Stromal cell of bone marrow (primary cell): Measurements from ENCODE around the gene CCRL2.

ENCODE experiments used
- DNase-seq: peaks from one replicate; pipeline ENCODE4 v3.0.0-alpha.2; 2012; ENCODE audit warnings: low read depth

Gene CCRL2, protein sequence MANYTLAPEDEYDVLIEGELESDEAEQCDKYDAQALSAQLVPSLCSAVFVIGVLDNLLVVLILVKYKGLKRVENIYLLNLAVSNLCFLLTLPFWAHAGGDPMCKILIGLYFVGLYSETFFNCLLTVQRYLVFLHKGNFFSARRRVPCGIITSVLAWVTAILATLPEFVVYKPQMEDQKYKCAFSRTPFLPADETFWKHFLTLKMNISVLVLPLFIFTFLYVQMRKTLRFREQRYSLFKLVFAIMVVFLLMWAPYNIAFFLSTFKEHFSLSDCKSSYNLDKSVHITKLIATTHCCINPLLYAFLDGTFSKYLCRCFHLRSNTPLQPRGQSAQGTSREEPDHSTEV

DNA sequence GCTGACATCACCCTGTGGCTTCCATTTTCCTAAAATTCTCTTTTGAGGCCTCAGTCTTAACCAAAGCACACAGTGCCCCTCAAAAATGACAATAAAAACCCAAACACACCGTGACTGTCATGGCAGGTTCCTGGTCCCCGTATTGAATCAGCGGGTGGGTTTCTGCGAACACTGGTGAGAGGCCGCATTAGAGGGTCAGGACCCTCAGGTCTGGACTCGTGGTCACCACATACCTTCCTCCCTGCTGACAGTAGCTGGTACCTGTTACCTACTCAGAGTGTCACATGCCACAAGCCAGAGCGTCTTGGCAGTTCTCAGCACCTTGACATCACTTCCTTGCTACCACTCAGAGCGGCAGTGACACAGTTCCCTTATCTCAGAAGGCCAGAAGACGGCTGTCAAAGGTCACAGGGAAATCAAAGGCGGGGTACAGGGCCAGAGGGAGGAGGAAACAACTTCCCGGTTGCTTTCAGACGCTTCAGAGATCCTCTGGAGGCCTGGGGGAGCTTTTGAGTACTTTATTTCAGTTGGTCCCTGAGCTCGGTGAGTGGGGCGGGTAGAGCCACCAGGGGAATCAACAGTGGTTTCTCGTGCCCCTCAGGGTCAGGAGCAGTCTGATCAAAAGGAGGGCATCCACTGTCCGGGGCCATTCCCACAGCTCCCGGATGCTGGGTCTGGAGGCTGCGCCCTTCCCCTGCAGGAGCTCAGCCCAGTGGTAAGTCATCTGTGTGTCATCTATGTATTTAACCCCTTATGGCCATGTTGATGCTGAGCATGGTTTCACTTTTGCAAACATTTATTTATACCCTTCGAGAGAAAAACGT, at the start of gene CCRL2, which contains the start of gene CCR5AS:
TSS of gene CCRL2 (plus strand) at position 472 of the 824 bp plus-strand sequence. CDS start 821 bp downstream, outside the sequence.
TSS of gene CCR5AS (minus strand) at position 279 of the 824 bp plus-strand sequence.
- DNase-seq, result peak; percentile 44

DNA sequence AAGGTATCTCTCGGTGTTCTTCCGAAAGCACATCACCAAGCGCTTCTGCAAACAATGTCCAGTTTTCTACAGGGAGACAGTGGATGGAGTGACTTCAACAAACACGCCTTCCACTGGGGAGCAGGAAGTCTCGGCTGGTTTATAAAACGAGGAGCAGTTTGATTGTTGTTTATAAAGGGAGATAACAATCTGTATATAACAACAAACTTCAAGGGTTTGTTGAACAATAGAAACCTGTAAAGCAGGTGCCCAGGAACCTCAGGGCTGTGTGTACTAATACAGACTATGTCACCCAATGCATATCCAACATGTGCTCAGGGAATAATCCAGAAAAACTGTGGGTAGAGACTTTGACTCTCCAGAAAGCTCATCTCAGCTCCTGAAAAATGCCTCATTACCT, 48.6 kb upstream of the CCRL2 start:
- no peak for DNase-seq

DNA sequence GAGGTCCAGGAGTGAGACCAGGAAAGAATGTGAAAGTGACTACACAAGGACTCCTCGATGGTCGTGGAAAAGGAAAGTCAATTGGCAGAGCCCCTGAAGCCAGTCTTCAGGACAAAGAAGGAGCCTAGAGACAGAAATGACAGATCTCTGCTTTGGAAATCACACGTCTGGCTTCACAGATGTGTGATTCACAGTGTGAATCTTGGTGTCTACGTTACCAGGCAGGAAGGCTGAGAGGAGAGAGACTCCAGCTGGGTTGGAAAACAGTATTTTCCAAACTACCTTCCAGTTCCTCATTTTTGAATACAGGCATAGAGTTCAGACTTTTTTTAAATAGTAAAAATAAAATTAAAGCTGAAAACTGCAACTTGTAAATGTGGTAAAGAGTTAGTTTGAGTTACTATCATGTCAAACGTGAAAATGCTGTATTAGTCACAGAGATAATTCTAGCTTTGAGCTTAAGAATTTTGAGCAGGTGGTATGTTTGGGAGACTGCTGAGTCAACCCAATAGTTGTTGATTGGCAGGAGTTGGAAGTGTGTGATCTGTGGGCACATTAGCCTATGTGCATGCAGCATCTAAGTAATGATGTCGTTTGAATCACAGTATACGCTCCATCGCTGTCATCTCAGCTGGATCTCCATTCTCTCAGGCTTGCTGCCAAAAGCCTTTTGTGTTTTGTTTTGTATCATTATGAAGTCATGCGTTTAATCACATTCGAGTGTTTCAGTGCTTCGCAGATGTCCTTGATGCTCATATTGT, 47.1 kb upstream of the CCRL2 start:
- no peak for DNase-seq

DNA sequence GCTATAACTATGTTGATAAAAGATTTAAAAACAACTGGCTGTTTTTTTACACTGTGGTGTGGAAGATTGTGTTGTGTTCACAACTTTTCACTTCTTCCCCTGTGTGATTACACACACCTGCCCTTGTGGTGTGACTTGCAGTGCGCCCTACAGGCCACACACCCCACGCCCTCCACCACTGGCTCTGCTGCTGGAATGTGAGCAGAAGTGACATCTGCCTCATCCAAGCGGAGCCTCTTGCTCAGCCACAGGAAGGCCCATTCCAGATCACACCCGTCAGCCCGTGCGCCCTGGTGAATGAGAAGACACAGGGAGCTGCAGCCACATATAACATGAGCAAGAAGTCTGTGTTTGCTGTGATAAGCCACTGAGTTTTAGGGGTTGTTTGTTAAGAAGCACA, 46.2 kb upstream of the CCRL2 start:
- no peak for DNase-seq

DNA sequence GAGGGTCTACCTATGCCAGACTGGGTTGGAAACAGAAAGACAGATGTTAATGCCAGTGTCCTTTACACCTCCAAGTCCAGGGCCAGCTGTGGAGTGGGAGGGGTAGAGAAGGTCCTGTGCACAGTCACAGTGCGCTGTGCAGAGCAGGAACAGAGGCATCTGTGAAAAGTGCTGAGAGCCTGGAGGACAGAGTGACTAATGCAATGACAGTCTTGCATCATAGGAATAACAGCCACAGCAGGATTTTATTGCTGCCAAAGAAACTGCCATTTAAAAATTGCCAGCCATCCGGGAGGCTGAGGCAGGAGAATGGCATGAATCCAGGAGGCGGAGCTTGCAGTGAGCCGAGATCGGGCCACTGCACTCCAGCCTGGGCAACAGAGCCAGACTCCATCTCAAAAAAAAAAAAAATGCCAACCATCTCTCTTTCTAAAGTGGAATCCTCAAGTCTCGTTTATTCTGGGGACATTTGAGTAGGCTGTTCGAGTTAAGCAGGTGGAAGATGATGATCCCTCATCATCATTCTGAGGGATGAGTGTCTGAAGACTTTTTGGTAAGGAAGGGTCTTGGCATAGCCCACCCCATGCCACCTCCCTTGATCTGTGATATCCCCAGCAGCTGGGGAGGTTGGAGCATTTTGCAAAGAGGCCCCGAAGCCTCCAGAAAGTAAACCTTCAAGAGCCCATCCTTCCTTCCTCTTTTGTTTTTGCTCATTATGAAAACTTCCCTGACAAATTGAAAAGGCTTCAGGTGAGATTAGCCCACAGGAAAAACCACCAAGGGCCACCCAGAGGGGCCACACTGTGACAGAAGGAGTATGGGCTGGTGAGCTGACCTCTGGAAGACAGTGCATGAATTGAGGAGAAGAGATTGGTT, 45.4 kb upstream of the CCRL2 start:
- no peak for DNase-seq

DNA sequence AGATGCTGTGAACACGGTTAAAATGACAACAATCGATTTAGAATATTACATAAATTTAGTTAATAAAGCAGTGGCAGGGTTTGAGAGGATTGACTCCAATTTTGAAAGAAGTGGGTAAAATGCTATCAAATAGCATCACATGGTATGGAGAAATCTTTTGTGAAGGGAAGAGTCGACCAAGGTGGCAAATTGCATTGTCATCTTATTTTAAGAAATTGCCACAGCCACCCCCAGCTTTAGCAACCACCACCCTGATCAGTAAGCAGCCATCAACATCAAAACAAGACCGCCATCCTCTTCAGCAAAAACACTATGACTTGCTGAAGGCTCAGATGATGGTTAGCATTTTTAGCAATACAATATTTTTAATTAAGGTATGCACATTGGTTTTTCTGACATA, 42.0 kb upstream of the CCRL2 start:
- no peak for DNase-seq

DNA sequence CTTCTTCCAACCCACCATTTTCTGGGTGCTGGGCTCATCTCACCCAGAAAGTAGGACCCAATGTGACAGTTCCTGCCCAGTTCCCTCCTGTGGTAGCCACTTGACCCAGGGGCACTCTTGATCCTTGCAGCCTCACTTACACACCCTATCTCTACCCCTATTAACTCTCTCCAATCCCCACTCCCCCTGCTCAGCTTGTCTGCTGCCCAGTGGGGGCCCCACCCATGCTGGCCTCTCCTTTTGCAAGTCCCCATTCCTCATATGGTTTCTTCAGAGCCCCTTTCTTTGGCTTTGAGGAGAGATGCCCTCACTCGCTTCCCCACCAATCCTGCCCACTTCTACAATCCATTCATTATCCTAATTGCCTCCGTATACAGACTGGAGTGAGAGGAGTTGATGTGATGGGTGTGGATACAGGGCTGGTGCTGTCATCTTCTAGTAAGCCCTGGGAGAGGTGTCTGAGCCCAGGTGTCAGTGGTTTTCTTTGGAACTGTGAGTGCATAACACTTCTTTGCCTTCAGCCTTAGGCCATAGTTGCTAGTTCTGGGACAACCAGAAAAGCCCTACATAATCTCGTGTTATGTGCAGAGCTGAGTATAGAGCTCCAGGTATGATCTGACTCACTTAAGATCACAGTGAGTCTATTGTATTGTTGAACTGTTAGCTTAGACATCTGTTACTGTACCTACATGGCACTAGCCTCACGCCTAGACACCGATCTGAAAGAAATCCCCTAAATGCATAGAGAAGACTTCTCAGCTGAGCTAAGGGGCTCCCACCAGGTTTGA, 41.1 kb upstream of the CCRL2 start:
- no peak for DNase-seq

DNA sequence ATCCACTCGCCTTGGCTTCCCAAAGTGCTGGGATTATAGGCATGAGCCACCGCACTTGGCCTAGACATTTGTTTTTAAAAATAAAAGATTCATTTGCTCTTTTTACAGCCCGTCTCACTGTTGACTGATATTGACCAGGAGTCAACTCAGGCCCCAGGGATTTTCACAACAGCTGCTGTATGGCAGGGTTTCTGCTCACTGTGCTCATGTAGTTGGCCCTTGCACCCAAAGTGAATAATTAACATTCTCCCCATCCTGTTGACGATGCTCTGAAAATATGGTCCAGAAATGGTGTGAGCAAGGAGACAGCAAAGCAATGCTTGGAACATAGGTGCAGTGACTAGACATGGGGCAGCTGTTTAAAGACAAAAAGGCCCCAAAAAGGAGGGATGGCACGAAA, 39.2 kb upstream of the CCRL2 start:
- no peak for DNase-seq

DNA sequence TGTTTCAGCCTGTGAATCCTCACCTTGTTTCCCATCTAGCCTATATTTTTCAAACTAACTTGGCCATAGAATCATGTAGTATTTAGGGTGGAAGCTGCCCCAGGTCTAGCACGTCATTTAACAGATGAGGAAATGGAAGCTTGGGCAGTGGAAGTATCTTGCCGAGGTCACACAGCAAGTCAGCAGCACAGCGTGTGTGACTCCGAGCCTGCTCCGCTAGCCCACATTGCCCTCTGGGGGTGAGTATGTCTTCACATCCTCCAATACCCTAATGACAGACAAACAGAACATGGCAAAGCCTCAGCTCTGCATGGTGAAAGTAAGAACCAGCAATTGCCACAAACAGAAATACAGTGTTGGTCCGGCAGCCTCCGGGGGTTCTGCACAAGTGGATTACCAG, 38.5 kb upstream of the CCRL2 start:
- DNase-seq, result peak; percentile 18

DNA sequence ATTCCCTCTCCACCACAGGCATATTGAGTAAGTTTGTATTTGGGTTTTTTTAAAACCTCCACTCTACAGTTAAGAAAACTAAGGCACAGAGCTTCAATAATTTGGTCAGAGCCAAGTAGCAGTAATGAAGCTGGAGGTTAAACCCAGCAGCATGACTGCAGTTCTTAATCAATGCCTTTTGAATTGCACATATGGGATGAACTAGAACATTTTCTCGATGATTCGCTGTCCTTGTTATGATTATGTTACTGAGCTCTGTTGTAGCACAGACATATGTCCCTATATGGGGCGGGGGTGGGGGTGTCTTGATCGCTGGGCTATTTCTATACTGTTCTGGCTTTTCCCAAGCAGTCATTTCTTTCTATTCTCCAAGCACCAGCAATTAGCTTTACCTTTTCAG, 37.9 kb upstream of the CCRL2 start:
- DNase-seq, result no peak

DNA sequence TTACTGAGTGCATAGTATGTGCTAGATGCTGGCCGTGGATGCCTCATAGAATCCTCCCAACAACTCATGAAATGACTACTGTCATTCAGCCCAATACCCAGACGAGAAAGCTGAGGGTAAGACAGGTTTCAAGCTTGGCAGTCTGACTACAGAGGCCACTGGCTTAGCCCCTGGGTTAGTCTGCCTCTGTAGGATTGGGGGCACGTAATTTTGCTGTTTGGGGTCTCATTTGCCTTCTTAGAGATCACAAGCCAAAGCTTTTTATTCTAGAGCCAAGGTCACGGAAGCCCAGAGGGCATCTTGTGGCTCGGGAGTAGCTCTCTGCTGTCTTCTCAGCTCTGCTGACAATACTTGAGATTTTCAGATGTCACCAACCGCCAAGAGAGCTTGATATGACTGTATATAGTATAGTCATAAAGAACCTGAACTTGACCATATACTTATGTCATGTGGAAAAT, 37.4 kb upstream of the CCRL2 start:
- DNase-seq, result no peak

DNA sequence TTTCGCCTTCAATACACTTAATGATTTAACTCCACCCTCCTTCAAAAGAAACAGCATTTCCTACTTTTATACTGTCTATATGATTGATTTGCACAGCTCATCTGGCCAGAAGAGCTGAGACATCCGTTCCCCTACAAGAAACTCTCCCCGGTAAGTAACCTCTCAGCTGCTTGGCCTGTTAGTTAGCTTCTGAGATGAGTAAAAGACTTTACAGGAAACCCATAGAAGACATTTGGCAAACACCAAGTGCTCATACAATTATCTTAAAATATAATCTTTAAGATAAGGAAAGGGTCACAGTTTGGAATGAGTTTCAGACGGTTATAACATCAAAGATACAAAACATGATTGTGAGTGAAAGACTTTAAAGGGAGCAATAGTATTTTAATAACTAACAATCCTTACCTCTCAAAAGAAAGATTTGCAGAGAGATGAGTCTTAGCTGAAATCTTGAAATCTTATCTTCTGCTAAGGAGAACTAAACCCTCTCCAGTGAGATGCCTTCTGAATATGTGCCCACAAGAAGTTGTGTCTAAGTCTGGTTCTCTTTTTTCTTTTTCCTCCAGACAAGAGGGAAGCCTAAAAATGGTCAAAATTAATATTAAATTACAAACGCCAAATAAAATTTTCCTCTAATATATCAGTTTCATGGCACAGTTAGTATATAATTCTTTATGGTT, 36.1 kb upstream of the CCRL2 start, which contains the start of gene CCR5:
TSS of gene CCR5 (plus strand) at position 108 of the 680 bp plus-strand sequence. CDS start 1,957 bp downstream, outside the sequence.
- DNase-seq, result no peak

DNA sequence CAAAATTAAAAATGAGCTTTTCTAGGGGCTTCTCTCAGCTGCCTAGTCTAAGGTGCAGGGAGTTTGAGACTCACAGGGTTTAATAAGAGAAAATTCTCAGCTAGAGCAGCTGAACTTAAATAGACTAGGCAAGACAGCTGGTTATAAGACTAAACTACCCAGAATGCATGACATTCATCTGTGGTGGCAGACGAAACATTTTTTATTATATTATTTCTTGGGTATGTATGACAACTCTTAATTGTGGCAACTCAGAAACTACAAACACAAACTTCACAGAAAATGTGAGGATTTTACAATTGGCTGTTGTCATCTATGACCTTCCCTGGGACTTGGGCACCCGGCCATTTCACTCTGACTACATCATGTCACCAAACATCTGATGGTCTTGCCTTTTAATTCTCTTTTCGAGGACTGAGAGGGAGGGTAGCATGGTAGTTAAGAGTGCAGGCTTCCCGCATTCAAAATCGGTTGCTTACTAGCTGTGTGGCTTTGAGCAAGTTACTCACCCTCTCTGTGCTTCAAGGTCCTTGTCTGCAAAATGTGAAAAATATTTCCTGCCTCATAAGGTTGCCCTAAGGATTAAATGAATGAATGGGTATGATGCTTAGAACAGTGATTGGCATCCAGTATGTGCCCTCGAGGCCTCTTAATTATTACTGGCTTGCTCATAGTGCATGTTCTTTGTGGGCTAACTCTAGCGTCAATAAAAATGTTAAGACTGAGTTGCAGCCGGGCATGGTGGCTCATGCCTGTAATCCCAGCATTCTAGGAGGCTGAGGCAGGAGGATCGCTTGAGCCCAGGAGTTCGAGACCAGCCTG, 35.3 kb upstream of the CCRL2 start:
- no peak for DNase-seq

DNA sequence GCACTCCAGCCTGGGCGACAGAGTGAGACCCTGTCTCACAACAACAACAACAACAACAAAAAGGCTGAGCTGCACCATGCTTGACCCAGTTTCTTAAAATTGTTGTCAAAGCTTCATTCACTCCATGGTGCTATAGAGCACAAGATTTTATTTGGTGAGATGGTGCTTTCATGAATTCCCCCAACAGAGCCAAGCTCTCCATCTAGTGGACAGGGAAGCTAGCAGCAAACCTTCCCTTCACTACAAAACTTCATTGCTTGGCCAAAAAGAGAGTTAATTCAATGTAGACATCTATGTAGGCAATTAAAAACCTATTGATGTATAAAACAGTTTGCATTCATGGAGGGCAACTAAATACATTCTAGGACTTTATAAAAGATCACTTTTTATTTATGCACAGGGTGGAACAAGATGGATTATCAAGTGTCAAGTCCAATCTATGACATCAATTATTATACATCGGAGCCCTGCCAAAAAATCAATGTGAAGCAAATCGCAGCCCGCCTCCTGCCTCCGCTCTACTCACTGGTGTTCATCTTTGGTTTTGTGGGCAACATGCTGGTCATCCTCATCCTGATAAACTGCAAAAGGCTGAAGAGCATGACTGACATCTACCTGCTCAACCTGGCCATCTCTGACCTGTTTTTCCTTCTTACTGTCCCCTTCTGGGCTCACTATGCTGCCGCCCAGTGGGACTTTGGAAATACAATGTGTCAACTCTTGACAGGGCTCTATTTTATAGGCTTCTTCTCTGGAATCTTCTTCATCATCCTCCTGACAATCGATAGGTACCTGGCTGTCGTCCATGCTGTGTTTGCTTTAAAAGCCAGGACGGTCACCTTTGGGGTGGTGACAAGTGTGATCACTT, 34.3 kb upstream of the CCRL2 start:
- peak; percentile 44 for DNase-seq

DNA sequence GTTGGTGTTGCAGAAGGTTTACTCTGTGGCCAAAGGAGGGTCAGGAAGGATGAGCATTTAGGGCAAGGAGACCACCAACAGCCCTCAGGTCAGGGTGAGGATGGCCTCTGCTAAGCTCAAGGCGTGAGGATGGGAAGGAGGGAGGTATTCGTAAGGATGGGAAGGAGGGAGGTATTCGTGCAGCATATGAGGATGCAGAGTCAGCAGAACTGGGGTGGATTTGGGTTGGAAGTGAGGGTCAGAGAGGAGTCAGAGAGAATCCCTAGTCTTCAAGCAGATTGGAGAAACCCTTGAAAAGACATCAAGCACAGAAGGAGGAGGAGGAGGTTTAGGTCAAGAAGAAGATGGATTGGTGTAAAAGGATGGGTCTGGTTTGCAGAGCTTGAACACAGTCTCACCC, 32.3 kb upstream of the CCRL2 start:
- DNase-seq, result no peak

DNA sequence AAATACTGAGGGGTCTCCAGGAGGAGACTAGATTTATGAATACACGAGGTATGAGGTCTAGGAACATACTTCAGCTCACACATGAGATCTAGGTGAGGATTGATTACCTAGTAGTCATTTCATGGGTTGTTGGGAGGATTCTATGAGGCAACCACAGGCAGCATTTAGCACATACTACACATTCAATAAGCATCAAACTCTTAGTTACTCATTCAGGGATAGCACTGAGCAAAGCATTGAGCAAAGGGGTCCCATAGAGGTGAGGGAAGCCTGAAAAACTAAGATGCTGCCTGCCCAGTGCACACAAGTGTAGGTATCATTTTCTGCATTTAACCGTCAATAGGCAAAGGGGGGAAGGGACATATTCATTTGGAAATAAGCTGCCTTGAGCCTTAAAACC, 31.8 kb upstream of the CCRL2 start:
- DNase-seq, result no peak

DNA sequence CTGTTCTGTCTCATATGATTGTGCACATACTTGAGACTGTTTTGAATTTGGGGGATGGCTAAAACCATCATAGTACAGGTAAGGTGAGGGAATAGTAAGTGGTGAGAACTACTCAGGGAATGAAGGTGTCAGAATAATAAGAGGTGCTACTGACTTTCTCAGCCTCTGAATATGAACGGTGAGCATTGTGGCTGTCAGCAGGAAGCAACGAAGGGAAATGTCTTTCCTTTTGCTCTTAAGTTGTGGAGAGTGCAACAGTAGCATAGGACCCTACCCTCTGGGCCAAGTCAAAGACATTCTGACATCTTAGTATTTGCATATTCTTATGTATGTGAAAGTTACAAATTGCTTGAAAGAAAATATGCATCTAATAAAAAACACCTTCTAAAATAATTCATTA, 31.2 kb upstream of the CCRL2 start:
- no peak for DNase-seq

DNA sequence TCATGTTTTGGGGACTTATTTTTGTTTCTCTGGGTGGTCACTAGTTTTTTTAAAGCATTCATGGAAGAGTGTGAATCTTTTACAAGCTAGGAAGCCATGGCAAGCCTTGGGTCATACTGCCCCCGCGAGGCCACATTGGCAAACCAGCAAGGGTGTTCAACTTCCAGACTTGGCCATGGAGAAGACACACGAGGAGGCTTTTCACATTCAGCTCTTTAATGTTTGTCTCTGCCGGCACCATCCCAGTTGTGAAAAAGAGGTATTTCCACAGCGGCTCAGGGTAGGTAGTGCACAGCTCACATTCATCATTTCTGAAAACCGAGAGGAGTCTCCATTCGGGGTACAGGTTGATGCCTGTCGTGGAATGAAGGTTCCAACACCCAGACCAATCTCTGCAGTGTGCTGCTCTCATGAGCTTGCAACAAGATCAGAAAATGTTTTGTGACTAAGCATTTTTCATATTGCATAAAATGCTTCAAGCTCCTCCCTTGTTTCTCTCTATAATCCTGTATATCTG, 28.6 kb upstream of the CCRL2 start:
- DNase-seq, result peak; percentile 50
